RWPE1 (cell line): ENCODE measurements around the gene CCNQ.
A peak's percentile ranks its signal among the peaks of the same experiment; 100 is the strongest.
"Not testable (repeated sequence)": the region's sequence is repeated elsewhere in the genome, so short reads cannot be mapped to it uniquely, and the experiment has no call there.

Source experiments
- CTCF ChIA-PET: fragments of 350-600 bp; sonication (Branson Sonifier 250); formaldehyde crosslinking; extraction: SDS; loops from one replicate; lab custom pipeline; 2021; lab: Yijun Ruan, JAX
- POLR2A ChIA-PET: fragments of 400-600 bp; formaldehyde crosslinking; extraction: SDS; loops from one replicate; lab custom pipeline; 2020; ENCODE audit warnings: antibody characterized with exemption; ENCODE audit not compliant: low non-redundant PET; lab: Yijun Ruan, JAX
- DNase-seq: peaks from one replicate; pipeline ENCODE4 v3.0.0; 2012; ENCODE audit warnings: low spot score
- H3K27ac ChIP-seq: fragments of 450-650 bp; 2 replicates; pipeline ENCODE4 v1.5.1; 2017
- TF ChIP-seq, protein P1 (sequence below): fragments of 450-650 bp; conservative IDR thresholded peaks from 2 replicates; pipeline ENCODE4 v1.5.1; 2017; ENCODE audit warnings: low read depth, mild to moderate bottlenecking

Gene CCNQ

DNA sequence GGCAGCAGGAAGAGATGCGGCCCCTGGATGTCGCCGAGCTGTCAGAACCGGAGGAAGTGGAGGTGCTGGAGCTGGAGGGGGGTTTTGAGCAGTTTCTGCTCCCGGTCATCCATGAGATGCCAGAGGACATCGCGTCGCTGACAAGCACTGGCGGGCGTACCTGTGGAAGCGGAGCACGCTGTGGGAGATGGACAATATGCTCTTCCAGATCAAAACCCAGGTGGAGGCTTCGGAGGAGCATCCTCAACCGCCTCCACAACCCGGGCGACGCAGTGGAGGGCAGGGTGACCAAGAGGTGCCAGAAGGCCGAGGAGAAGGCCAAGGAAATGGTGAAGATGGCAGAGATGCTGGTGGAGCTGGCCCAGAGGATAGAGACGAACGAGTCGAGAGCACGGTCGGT, 7.6 kb upstream of the CCNQ start:
- DNase-seq = no peak
- ChIA-PET CTCF (interaction anchor here (0.7 to 1.1 kb wide), 2 partner anchors 62 to 257 kb away, joined by 3 read pairs; no protein-coding TSS in a partner anchor), POLR2A (no interaction called here)
- TF ChIP-seq, protein P1, sequence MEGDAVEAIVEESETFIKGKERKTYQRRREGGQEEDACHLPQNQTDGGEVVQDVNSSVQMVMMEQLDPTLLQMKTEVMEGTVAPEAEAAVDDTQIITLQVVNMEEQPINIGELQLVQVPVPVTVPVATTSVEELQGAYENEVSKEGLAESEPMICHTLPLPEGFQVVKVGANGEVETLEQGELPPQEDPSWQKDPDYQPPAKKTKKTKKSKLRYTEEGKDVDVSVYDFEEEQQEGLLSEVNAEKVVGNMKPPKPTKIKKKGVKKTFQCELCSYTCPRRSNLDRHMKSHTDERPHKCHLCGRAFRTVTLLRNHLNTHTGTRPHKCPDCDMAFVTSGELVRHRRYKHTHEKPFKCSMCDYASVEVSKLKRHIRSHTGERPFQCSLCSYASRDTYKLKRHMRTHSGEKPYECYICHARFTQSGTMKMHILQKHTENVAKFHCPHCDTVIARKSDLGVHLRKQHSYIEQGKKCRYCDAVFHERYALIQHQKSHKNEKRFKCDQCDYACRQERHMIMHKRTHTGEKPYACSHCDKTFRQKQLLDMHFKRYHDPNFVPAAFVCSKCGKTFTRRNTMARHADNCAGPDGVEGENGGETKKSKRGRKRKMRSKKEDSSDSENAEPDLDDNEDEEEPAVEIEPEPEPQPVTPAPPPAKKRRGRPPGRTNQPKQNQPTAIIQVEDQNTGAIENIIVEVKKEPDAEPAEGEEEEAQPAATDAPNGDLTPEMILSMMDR = no peak
- no peak overlapping the region for H3K27ac ChIP-seq

DNA sequence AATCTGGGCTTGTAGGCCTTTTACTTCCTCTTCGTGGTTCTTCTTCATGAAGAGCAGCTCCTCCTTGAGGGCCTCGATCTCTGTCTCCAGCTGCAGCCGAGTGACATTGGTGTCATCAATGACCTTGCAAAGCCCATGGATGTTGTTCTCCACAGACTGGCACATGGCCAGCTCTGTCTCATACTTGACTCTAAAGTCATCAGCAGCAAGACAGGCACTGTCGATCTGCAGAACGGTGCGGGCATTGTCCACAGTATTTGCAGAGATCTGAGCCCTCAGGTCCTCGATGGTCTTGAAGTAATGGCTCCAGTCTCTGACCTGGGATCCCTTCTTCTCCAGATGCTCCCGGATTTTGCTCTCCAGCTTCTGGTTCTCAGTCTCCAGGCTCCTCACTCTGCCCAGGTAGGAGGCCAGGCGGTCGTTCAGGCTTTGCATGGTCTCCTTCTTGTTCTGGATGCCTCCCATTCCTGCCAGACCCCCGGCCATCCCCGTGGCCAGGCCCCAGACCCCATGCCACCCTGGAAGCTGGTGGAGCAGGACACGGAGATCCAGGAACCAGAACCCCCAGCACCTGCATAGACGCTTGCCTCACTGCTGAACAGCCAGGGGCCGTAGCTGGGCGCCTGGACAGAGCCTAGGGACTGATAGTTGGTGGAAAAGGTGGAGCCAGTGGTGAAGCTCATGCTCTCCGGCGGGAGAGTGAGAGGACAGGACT, 5.9 kb upstream of the CCNQ start:
- POLR2A ChIA-PET, CTCF ChIA-PET, H3K27ac ChIP-seq, DNase-seq: not testable (repeated sequence)

DNA sequence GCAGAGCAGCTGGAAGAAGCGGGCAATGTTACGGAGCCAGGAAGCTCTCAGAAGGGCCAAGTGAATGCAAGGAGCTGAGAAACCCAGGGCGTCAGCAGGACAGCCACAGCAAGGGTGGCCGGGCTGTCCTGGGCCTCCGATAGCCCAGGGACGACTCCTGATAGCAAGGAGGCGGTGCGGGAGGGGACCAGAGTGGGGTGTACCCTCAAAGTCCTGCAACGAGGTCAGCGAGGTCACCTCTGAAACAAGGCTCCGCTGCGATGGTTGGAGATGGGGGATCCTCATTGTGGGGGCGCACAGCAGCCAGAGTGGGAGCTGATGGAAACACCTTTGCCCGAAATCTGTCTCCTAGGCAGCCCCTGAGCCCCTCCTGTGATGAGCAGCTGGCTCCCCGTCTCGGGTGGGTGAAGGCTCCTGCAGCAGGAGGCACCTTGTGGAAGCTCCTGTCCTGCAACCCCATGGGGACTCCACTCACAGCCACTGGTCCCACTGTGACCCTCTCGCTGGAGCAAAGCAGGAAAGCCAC, 4.3 kb upstream of the CCNQ start:
- TF ChIP-seq, protein P1 = no peak

DNA sequence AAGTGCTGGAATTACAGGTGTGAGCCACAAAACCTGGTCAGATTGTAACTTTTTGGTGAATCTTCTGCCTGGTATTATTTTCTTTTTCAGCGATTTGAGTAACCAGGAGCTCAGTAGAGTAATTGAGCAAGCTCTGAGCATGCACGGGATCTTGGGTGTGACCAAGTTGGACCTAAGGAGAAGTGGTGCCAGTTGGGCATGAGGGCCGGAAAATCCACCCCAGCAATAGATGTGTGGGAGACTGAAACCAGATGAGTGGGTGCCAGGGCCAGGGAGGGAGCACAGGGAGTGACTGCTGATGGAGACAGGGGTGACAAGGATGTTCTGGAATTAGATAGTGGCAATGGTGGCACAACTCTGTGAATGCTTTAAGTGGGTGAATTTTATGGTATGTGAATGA, 3.7 kb upstream of the CCNQ start:
- H3K27ac ChIP-seq = no peak overlapping the region
- no peak for DNase-seq
- ChIA-PET CTCF (no interaction called here), POLR2A (no interaction called here)
- TF ChIP-seq, protein P1 = no peak

More for the DNA sequence above, 4.3 kb upstream of the CCNQ start:
- ChIA-PET CTCF (no interaction called here), POLR2A (no interaction called here)
- no peak for DNase-seq
- no peak overlapping the region for H3K27ac ChIP-seq

DNA sequence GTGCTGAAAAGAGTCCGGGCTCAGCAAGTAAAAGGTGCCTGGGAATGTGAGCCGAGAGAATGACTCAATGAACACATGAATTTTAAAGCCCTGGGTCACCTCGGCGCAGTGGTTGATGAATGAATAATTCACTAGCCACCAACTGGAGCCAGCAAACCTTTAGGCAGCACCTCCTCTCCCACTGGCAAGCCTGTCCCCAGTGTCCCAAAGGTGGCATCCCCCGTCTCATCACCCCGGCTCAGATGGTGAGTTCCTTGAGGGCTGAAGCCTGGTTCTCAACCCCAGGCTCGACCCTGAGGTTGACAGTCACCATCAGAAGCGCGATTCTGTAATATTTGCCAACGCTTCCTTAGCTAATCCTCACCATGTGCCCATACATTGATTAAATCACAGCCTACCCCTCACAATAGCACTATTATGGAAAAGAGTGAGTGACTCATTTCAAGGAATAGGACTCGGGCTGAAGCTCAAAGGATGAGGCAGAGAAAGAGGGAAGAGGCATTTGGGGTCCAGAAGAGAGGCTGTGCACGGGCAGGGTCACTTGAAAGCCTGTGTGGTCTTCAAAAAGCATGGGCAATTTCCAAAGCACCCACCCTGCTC, 2.7 kb upstream of the CCNQ start:
- DNase-seq = no peak
- POLR2A ChIA-PET = no interaction called here
- CTCF ChIA-PET = no interaction called here
- H3K27ac ChIP-seq = no peak overlapping the region
- TF ChIP-seq, protein P1 = no peak

DNA sequence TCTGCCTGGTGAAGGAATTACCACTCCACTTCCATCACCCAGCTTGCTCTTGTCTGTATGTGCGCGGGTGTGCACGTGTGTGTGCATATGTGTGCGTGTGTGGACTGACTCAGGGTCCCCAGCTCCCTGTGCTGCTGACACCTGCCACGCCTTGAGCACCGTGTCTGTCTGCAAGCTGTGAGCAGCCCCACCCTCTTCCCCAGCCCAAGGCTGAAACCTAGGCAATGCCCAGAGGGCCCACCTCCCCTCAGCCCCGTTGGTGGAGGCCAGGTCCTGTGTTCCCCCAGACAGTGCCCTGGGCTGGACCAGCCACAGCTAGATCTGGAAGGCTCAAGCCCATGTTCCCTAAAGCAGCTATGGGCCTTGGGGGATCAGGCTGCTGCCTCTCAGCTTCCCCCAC, 2.0 kb upstream of the CCNQ start:
- CTCF ChIA-PET = interaction anchor here (0.6 kb wide), 1 partner anchor 63 kb away, joined by 3 read pairs; no protein-coding TSS in a partner anchor
- DNase-seq = no peak
- TF ChIP-seq, protein P1 = no peak
- H3K27ac ChIP-seq = no peak overlapping the region; the same call in 1 of the 2 replicates
- POLR2A ChIA-PET = no interaction called here

DNA sequence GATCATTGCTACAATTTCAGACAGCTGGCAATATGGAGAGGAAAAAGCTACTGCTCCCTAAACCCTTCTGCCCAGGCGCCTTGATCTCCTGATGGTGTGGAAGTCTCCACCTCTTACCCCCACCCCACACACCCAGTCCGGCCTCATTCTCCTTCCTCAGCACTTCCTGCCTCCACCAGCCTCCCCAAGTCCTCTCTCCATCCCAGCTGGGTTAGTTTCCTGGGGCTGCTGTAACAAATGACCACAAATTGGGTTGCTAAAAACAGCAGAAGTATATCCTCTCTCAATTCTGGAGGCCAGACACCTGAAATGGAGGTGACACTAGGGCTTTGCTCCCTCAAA, 1.1 kb upstream of the CCNQ start:
- TF ChIP-seq, protein P1 = no peak
- H3K27ac ChIP-seq = peak overlapping the region; percentile 76
- DNase-seq = no peak
- POLR2A ChIA-PET = interaction anchor here (0.6 kb wide), 1 partner anchor 85 kb away, joined by 4 read pairs; no protein-coding TSS in a partner anchor
- CTCF ChIA-PET = interaction anchor here (1.0 to 1.3 kb wide), 2 partner anchors 10 to 68 kb away, joined by 3 to 4 read pairs; no protein-coding TSS in a partner anchor
